Measurements from ENCODE around the gene P2RX1. TPM values are rescaled to one million over a fixed set of nuclear protein-coding genes. Genes with fewer than 3 reads are reported as not detected.

The P2RX1 gene
- total RNA-seq, 2 experiments from 2014 or later = 0.34 to 1.0 TPM

DNA sequence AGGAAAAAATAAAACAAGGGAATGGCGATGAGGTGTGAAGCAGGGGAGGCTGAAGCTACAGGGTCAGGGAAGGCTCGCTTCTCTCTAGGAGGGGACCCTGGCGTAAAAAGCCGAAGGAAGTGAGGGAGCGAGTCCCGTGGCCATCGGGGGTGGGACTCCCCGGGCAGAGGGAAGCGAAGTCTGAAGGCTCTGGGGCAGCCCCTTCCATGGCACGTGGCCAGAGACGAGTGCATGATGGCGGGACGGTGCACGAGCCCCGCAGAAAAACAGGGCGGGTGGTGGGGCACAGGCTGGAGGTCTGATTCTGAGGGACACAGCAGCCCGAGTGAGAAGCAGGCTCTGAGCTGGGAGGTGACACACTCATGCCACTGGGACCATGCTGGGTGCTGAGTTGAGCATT lies 49.2 kb downstream of the P2RX1 start:
- Histone ChIP-seq H3K4me3 (ENCODE audit: low read length) (no peak overlapping the region), H3K9me3 (ENCODE audit: control insufficient read depth in 1 of 2, insufficient read depth in 1 of 2, low read length in 2 of 2) (no peaks in the 10 kb centered on the region), H3K4me1 (ENCODE audit: insufficient read depth, low read length) (no peaks in the 10 kb centered on the region), H3K36me3 (ENCODE audit: insufficient read depth, low read length) (no peaks in the 10 kb centered on the region), H3K27ac (ENCODE audit: low read depth in 1 of 2, low read length in 2 of 2) (no peak overlapping the region), H3K27me3 (ENCODE audit: control insufficient read depth in 1 of 2, insufficient read depth in 2 of 2, low read length in 2 of 2) (no peaks in the 10 kb centered on the region)
- ATAC-seq (ENCODE audit: poor library complexity) (no peak), DNase-seq (no peak)
- POLR2A ChIA-PET = no interaction called here
- H3K4me3 Mint-ChIP-seq = no peak overlapping the region
- no peaks in the 10 kb centered on the region for H3K9me3 Mint-ChIP-seq
- no peak overlapping the region for H3K27ac Mint-ChIP-seq
- CTCF ChIA-PET = no interaction called here
- H3K36me3 Mint-ChIP-seq (ENCODE audit: low read depth) = peaks cover 5% of the 10 kb centered on the region
- peaks cover 7% of the 10 kb centered on the region for H3K4me1 Mint-ChIP-seq (ENCODE audit: low read depth)
- intact Hi-C loops (cut with DNase I, micrococcal nuclease) = no loop called here
- TF ChIP-seq, protein P1, sequence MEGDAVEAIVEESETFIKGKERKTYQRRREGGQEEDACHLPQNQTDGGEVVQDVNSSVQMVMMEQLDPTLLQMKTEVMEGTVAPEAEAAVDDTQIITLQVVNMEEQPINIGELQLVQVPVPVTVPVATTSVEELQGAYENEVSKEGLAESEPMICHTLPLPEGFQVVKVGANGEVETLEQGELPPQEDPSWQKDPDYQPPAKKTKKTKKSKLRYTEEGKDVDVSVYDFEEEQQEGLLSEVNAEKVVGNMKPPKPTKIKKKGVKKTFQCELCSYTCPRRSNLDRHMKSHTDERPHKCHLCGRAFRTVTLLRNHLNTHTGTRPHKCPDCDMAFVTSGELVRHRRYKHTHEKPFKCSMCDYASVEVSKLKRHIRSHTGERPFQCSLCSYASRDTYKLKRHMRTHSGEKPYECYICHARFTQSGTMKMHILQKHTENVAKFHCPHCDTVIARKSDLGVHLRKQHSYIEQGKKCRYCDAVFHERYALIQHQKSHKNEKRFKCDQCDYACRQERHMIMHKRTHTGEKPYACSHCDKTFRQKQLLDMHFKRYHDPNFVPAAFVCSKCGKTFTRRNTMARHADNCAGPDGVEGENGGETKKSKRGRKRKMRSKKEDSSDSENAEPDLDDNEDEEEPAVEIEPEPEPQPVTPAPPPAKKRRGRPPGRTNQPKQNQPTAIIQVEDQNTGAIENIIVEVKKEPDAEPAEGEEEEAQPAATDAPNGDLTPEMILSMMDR (IDR thresholded peaks at IDR 0.05) = no peak
- H3K27me3 Mint-ChIP-seq = no peaks in the 10 kb centered on the region

DNA sequence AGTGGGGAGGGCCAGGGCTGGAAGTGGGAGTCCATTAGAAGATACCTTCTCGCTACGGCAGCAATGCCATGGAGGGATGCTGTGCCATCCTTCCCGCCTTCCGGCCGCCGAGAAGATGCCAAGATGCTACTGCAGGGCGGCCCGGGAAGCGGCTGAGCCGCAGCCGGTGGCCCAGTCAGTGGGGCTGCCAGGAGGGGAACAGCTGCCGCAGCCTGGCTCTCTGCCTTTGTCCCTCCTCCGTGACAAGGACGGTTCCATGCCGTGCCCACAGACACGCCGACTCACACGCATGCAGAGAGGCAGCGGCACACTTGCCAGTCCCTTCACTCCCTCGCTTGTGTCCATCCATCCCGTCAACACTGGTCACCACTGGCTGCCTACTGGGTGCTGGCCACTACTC lies 50.0 kb downstream of the P2RX1 start:
- Mint-ChIP-seq H3K4me1 (ENCODE audit: low read depth) (peaks cover 7% of the 10 kb centered on the region), H3K4me3 (no peak overlapping the region), H3K27ac (no peak overlapping the region), H3K27me3 (no peaks in the 10 kb centered on the region), H3K36me3 (ENCODE audit: low read depth) (peaks cover 5% of the 10 kb centered on the region), H3K9me3 (no peaks in the 10 kb centered on the region)
- ChIA-PET POLR2A (no interaction called here), CTCF (no interaction called here)
- Histone ChIP-seq H3K4me1 (ENCODE audit: insufficient read depth, low read length) (no peaks in the 10 kb centered on the region), H3K27ac (ENCODE audit: low read depth in 1 of 2, low read length in 2 of 2) (no peak overlapping the region), H3K4me3 (ENCODE audit: low read length) (no peak overlapping the region), H3K27me3 (ENCODE audit: control insufficient read depth in 1 of 2, insufficient read depth in 2 of 2, low read length in 2 of 2) (no peaks in the 10 kb centered on the region), H3K9me3 (ENCODE audit: control insufficient read depth in 1 of 2, insufficient read depth in 1 of 2, low read length in 2 of 2) (no peaks in the 10 kb centered on the region), H3K36me3 (ENCODE audit: insufficient read depth, low read length) (peaks cover 1% of the 10 kb centered on the region)
- no peak for ATAC-seq (ENCODE audit: poor library complexity)
- TF ChIP-seq, protein P1 (IDR thresholded peaks at IDR 0.05) = no peak
- DNase-seq = no peak
- intact Hi-C loops (cut with DNase I, micrococcal nuclease) = no loop called here

DNA sequence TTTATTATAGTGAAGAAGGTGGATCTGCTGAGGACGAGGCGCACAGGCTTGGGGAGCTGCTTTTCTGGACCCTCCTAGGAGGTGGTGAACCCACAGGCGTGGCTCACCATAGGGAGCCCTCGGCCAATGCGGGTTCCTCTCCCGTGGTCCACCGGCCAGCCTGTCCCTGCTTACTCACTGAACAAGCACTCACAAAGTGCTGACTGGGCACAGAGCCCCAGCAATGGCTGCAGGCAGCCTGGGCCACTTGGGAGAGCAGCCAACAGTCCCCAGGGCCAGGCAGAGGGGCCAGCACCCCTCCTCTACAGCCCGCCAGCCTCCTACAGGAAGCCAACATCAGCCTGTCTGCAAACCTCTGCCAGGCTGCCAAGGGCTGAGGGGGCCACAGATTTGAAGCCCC lies 51.1 kb downstream of the P2RX1 start:
- TF ChIP-seq, protein P1 (IDR thresholded peaks at IDR 0.05) = no peak
- Mint-ChIP-seq H3K4me3 (no peak overlapping the region), H3K36me3 (ENCODE audit: low read depth) (no peaks in the 10 kb centered on the region), H3K27me3 (no peaks in the 10 kb centered on the region), H3K9me3 (no peaks in the 10 kb centered on the region), H3K27ac (no peak overlapping the region), H3K4me1 (ENCODE audit: low read depth) (no peaks in the 10 kb centered on the region)
- ChIA-PET CTCF (no interaction called here), POLR2A (no interaction called here)
- H3K27ac ChIP-seq (ENCODE audit: low read depth in 1 of 2, low read length in 2 of 2) = no peak overlapping the region
- H3K9me3 ChIP-seq (ENCODE audit: control insufficient read depth in 1 of 2, insufficient read depth in 1 of 2, low read length in 2 of 2) = no peaks in the 10 kb centered on the region
- peaks cover 5% of the 10 kb centered on the region for H3K36me3 ChIP-seq (ENCODE audit: insufficient read depth, low read length)
- no peaks in the 10 kb centered on the region for H3K27me3 ChIP-seq (ENCODE audit: control insufficient read depth in 1 of 2, insufficient read depth in 2 of 2, low read length in 2 of 2)
- ATAC-seq (ENCODE audit: poor library complexity) (no peak), DNase-seq (no peak)
- no peaks in the 10 kb centered on the region for H3K4me1 ChIP-seq (ENCODE audit: insufficient read depth, low read length)
- intact Hi-C loops (cut with DNase I, micrococcal nuclease) = no loop called here
- no peak overlapping the region for H3K4me3 ChIP-seq (ENCODE audit: low read length)
